Lower lobe of right lung (tissue), 2 donors: ENCODE measurements around the gene PNPLA7. TPM values are rescaled to one million over a fixed set of nuclear protein-coding genes. Genes with fewer than 3 reads are reported as not detected.
A peak's percentile ranks its signal among the peaks of the same experiment; 100 is the strongest.

Experiments used
- ATAC-seq, 2 donors: fragments of 200-7000 bp; cut with Tn5 transposase; one replicate each; pipeline ENCODE4 v1.9.1; 2020 to 2022; ENCODE audit warnings: mild to moderate bottlenecking in 2 of 2, moderate library complexity in 2 of 2
- DNase-seq: peaks from one replicate; pipeline ENCODE4 v3.0.0-alpha.2; 2020
- H3K27ac ChIP-seq: fragments of 200-600 bp; one replicate; pipeline ENCODE4 v1.8.0; 2022
- H3K27me3 ChIP-seq: fragments of 200-600 bp; one replicate; pipeline ENCODE4 v1.8.0; 2022; ENCODE audit warnings: low read depth
- H3K36me3 ChIP-seq: fragments of 200-600 bp; one replicate; pipeline ENCODE4 v1.8.0; 2022; ENCODE audit warnings: mild to moderate bottlenecking
- H3K4me1 ChIP-seq: fragments of 200-600 bp; one replicate; pipeline ENCODE4 v1.8.0; 2022
- H3K4me3 ChIP-seq: fragments of 200-600 bp; one replicate; pipeline ENCODE4 v1.8.0; 2022; ENCODE audit warnings: mild to moderate bottlenecking
- H3K9me3 ChIP-seq: fragments of 200-600 bp; one replicate; pipeline ENCODE4 v1.8.0; 2022
- intact Hi-C: fragments of 100-400 bp; cut with DNase I; formaldehyde crosslinking; loops from one replicate; pipeline ENCODE4 v1.11.0; 2022
- total RNA-seq: library from RNA; stranded (reverse); fragmentation: NEBNext Ultra II Directional; extraction: Animal tissue kit (Norgen Biotek cat#: 25700); gene quantifications from one replicate; pipeline ENCODE4 v1.2.1, GENCODE V29; 2021
- TF ChIP-seq, protein P1 (sequence below): fragments of 200-600 bp; IDR thresholded peaks from one replicate; pipeline ENCODE4 v1.8.0; 2022; ENCODE audit warnings: antibody characterized with exemption, mild to moderate bottlenecking
- donor health status: DM: no; HTN: yes; CAD: no; lungs with severe emphysema.

Gene PNPLA7
- total RNA-seq, 1 donor from 2014 or later, result 12.2 TPM

DNA sequence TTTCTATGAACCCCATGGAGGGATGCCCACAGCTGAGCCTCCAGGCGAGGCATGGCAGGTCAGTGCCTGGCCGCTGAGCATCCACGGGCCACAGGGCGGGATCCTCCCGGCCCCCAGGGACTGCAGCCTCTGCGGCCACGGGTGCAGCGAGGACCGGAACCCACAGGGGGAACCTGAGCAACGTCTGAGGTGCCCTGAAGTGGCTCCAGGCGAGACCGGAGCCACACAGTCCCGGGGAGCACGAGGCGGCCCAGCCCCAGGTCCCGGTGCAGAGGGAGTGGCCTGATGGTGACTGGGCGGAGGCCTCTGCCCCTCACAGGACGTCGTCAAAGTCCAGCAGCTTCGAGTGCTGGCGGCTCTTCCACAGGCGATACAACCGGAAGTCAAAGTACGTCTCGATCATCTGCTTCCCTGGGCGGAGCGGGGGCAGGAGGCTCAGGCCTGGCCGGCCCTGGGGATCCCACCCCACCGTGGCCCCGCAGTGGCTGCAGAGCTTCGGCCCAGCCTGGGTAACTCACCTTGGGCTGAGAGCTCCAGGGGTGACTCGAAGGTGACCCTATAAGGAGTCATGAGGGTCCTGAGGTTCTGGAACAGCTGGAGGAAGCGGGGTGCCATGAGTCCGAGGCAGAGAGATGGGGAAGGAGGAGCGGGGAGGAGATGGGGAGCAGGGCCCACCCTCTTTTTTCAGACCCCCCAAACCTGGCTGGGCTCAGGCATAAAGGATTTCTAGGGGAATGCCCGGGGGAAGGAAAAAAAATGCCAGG is 100.9 kb downstream of the PNPLA7 start:
- H3K27ac ChIP-seq, result no peak overlapping the region
- no peak for ATAC-seq

DNA sequence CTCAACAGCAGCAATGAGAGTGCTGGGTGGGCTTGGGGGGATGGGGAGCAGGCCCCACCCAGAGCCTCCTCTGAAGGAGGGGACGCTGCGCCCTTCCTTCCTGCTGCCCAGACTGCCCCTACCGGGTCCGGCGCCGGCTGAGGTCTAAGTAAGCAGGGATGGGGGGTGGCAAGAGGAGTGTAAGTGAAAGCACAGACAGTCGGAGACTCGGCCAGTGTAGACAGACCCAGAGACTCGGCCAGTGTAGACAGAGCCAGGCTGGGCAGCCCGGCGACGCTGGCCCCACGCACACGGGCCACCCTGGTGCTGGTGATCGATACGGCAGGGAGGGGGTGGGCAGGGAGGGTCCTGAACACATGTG is 101.6 kb downstream of the PNPLA7 start:
- intact Hi-C loops, result no loop called here
- Histone ChIP-seq H3K4me1 (peaks cover 17% of the 10 kb centered on the region), H3K27me3 (no peaks in the 10 kb centered on the region), H3K27ac (no peak overlapping the region), H3K4me3 (no peak overlapping the region), H3K9me3 (no peaks in the 10 kb centered on the region), H3K36me3 (no peaks in the 10 kb centered on the region)
- DNase-seq (no peak), ATAC-seq (no peak)
- TF ChIP-seq, protein P1, sequence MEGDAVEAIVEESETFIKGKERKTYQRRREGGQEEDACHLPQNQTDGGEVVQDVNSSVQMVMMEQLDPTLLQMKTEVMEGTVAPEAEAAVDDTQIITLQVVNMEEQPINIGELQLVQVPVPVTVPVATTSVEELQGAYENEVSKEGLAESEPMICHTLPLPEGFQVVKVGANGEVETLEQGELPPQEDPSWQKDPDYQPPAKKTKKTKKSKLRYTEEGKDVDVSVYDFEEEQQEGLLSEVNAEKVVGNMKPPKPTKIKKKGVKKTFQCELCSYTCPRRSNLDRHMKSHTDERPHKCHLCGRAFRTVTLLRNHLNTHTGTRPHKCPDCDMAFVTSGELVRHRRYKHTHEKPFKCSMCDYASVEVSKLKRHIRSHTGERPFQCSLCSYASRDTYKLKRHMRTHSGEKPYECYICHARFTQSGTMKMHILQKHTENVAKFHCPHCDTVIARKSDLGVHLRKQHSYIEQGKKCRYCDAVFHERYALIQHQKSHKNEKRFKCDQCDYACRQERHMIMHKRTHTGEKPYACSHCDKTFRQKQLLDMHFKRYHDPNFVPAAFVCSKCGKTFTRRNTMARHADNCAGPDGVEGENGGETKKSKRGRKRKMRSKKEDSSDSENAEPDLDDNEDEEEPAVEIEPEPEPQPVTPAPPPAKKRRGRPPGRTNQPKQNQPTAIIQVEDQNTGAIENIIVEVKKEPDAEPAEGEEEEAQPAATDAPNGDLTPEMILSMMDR, result no peak

More for the DNA sequence above, 100.9 kb downstream of the PNPLA7 start:
- intact Hi-C loops, result no loop called here
- Histone ChIP-seq H3K9me3 (no peaks in the 10 kb centered on the region), H3K4me3 (no peak overlapping the region), H3K27me3 (no peaks in the 10 kb centered on the region), H3K4me1 (peaks cover 20% of the 10 kb centered on the region), H3K36me3 (no peaks in the 10 kb centered on the region)
- TF ChIP-seq, protein P1, result no peak
- DNase-seq, result peak; percentile 42

DNA sequence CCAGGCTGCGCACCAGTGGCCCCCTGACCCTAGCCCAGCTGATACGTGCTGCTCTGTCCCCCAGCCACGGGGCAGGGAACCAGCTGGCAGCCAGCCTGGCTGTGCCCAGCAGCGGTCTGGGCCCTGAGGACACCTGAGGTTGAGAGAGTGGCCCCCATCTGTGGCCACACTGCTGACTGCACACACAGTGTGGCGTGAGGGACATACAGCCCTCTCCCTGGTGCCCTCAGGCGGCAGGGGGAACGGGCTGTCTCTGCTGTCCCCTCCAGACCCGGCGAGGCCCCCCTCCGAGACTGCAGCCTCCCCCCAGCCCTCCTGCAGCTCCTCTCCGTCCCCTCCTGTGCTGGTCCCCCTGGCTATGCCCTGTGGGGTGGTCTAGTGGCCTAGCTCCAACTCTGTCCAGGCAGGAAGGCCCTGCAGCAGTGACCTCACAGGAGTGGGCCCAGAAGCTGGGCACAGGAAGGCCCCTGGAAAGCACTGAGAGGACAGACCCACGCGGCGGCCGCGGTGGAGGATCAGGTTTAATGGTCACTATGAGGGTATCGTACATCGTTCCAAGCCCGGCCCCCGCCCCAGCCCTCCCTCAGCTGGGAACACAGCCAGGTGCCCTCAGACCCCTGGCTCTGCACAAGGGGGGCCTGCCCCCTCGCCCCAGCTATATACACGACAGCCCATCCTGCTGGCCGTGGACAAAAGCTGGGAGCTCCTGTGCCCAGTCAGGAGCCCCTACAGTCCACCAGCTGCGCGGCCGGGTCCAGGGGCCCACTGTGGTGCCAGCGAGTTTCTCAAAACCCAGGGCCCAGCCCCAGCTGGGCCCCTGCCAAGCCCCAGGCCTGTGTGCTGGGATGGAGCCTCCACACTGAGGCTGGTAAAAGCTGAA is 102.2 kb downstream of the PNPLA7 start:
- H3K4me1 ChIP-seq, result peaks cover 13% of the 10 kb centered on the region
- TF ChIP-seq, protein P1, result no peak

DNA sequence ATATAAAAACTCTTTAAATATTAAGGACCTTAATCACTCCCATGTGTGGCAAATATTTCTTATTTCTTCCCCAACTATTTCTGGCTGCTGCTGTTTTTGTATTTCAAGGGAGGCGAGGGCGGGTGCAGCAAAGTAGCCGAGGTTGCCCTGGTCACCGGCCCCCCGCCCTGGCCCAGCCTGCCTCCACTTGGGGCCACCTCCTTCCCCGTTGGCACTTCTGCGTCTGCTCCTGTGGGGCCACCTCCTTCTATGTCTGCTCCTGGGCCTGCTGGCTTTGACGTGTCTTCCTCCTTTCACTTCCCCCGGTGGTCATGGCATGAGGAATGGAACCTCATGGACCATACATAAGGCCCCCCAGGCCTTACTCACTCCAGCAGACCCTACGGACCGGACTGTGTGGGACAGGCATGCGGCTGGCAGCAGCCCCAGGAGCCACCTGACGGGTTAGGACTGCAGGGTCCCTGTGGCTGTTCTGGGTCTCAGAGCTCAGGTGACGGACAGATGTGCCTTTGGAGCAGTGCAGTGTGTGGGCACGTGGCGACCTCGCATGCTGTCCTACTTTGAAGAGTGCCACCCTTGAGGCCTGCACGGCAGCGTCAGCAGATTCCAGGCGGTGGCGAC is 103.2 kb downstream of the PNPLA7 start:
- intact Hi-C loops, result no loop called here
- H3K27me3 ChIP-seq, result peaks cover 13% of the 10 kb centered on the region
- peaks cover 13% of the 10 kb centered on the region for H3K4me1 ChIP-seq
- no peak overlapping the region for H3K27ac ChIP-seq
- ATAC-seq (peak in 1 of 2 donors; percentile 35), DNase-seq (peak; percentile 54)
- H3K9me3 ChIP-seq, result no peaks in the 10 kb centered on the region
- TF ChIP-seq, protein P1, result no peak
- no peak overlapping the region for H3K4me3 ChIP-seq
- H3K36me3 ChIP-seq, result no peaks in the 10 kb centered on the region

More for the DNA sequence above, 102.2 kb downstream of the PNPLA7 start:
- Histone ChIP-seq H3K9me3 (no peaks in the 10 kb centered on the region), H3K27ac (no peak overlapping the region), H3K4me3 (no peak overlapping the region), H3K27me3 (peaks cover 3% of the 10 kb centered on the region), H3K36me3 (no peaks in the 10 kb centered on the region)
- ATAC-seq (no peak), DNase-seq (peak; percentile 43)
- intact Hi-C loops, result no loop called here

DNA sequence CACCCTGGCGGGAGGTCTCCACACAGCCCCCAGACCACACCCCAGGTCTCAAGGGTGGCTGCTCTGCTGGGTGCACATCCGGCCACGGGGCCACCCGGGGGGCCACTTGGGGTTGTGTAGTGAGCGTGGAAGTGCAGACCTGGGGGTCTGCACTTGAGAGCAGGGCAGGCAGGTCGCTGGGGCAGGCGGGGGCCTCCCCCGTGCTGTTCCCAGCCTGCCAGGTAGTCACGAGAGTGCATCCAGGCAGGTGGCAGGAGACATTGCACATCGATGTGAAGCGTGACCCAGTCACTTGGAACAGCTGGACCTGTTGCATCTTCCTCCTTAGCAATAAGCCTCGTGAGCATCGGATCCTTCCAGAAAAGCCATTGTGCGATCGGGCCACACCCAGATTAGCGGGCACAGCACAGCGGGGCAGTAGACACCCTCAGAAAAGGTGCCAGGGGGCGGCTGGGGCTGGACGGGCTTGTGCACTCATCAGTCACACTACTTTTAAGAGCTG is 104.2 kb downstream of the PNPLA7 start:
- Histone ChIP-seq H3K36me3 (no peaks in the 10 kb centered on the region), H3K4me3 (no peak overlapping the region), H3K27me3 (peaks cover 19% of the 10 kb centered on the region), H3K27ac (no peak overlapping the region), H3K4me1 (peaks cover 18% of the 10 kb centered on the region), H3K9me3 (no peaks in the 10 kb centered on the region)
- ATAC-seq (peak in 1 of 2 donors; percentile 2), DNase-seq (peak; percentile 44)
- intact Hi-C loops, result no loop called here
- TF ChIP-seq, protein P1, result no peak
